Spleen (tissue), 7 donors: Measurements from ENCODE around the gene CACNA1A.

Experiments
- POLR2A ChIP-seq, 3 donors: fragments of 450-650 bp; IDR thresholded peaks; one replicate each; pipeline ENCODE4 v1.5.1; 2017; ENCODE audit warnings: antibody characterized with exemption in 3 of 3, mild to moderate bottlenecking in 1 of 3
- TF ChIP-seq, protein P1 (sequence below), 11 experiments: fragments of 200-600 bp in 7 of 11; fragments of 450-650 bp in 4 of 11; sonication (generic) in 4 of 11; IDR thresholded peaks in 8 of 11; conservative IDR thresholded peaks in 3 of 11; 1 replicate in 7 of 11; 2 replicates in 4 of 11; pipeline versions ENCODE4 v1.4.0 to v1.8.0; 2016 to 2021; ENCODE audit warnings: antibody characterized with exemption in 11 of 11, inconsistent platforms in 4 of 11, mild to moderate bottlenecking in 1 of 11
- donor health status: DM: no; HTN: no; CAD: no; lungs with moderate emphysema.
- donor health status: DM: no; HTN: no; CAD: no.
- donor health status: DM: no; HTN: no; CAD: no.

DNA sequence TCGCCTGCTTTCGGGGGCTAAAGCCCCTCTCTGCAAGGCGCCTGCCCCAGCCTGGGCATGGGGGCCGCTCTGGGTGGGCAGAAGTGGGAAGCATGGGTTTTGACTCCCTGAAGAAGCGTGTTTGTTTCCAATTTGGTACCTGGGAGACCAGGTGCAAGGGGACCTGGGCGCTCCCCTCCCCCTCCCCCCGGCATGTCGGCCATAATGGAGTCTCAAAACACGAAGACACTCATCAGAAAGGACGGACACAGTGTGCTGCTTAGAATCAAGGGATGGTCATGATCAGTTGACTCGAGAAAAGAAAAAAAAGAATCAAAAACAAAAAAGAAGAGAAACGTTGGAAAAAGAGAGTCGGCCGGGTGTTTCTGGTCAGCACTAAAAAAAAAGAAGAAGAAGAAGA is 279.3 kb downstream of the CACNA1A start:
- no peak for TF ChIP-seq POLR2A (IDR thresholded peaks at IDR 0.05)
- TF ChIP-seq, protein P1, sequence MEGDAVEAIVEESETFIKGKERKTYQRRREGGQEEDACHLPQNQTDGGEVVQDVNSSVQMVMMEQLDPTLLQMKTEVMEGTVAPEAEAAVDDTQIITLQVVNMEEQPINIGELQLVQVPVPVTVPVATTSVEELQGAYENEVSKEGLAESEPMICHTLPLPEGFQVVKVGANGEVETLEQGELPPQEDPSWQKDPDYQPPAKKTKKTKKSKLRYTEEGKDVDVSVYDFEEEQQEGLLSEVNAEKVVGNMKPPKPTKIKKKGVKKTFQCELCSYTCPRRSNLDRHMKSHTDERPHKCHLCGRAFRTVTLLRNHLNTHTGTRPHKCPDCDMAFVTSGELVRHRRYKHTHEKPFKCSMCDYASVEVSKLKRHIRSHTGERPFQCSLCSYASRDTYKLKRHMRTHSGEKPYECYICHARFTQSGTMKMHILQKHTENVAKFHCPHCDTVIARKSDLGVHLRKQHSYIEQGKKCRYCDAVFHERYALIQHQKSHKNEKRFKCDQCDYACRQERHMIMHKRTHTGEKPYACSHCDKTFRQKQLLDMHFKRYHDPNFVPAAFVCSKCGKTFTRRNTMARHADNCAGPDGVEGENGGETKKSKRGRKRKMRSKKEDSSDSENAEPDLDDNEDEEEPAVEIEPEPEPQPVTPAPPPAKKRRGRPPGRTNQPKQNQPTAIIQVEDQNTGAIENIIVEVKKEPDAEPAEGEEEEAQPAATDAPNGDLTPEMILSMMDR (IDR thresholded peaks at IDR 0.05 in 8 of 11, conservative IDR thresholded peaks at IDR 0.05 in 3 of 11), result no peak
